GM10847 (cell line): ENCODE results near the gene CDH24.
A peak's percentile ranks its signal among the peaks of the same experiment; 100 is the strongest.

Source experiments
- POLR2A ChIP-seq: IDR thresholded peaks from 2 replicates; pipeline ENCODE4 v1.6.1; 2011; ENCODE audit not compliant: insufficient read length; ENCODE audit errors: extremely low read depth

CDH24 gene

GRCh38 chr14:23045419-23046357 lies 11.6 kb downstream of the CDH24 start:
- TF ChIP-seq POLR2A = no peak

DNA sequence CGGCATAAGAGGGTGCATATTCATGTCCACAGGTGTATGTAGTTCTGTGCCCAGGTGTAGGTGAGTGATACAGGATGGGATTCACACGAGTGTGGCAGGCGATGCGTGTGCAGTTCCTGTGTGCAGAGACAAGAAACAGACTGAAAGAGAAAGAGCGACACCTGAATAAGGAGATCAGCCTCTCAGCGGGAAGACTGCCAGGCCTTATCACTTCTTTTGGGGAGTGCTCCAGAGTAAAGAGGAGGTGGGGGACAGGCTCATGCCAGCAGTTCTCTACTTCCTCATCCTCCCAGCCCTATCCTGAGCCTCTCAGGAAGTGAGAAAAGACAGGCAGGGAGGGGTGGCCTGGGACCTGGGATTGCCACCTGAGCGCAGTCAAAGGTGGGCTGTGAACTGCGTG lies 12.5 kb downstream of the CDH24 start:
- TF ChIP-seq POLR2A = no peak

DNA sequence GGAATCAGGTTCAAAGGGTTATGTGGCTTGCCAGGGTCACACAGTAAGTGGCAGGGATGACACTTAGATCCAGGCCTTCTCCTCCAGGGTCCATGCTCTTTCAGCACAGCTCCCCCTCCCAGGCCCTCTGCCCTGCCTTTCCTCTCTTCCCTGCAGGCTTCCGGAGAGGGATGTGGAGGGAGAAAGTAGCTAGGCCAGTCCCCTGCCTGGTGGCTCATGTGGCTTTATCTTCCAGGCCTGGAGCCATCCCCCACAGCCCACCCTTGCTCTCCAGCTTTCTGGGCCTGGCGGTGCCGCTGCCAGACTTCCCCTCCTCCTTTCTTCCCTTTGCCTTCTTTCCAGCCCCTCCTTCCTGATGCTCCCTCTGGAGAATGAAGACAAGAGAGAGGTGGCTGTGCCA lies 13.6 kb downstream of the CDH24 start:
- no peak for TF ChIP-seq POLR2A

GRCh38 chr14:23043145-23043544 lies 14.2 kb downstream of the CDH24 start:
- no peak for TF ChIP-seq POLR2A

GRCh38 chr14:23042162-23042965 lies 15.0 kb downstream of the CDH24 start, which contains the start of gene PSMB11:
PSMB11 (plus strand) TSS chr14:23042212; CDS start chr14:23042226, 14 bp downstream.
- no peak for TF ChIP-seq POLR2A

DNA sequence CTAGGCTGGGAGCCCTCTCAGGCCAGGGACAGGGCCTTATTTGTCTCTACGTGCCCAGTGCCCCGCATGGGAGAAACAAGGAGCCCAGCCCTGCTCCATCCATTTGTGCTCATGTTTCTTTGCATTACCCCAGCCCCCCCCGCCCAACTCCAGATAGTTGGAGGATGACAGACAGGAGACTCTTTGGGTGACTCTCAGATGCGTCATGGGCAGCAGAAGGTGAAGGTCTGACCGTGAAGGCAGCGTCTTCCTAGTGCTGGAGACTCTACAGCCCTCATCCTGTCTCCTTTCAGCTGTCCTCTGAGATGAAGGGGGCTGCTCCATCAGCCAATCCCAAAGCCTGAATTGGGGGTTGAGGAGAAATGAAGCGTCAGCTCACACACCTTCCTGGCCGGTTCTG lies 15.6 kb downstream of the CDH24 start:
- TF ChIP-seq POLR2A = no peak

- TF ChIP-seq POLR2A = no peak
Observed at GRCh38 chr14:23040100-23040499, 17.2 kb downstream of the CDH24 start.

- no peak for TF ChIP-seq POLR2A
Observed at GRCh38 chr14:23035303-23036144, 21.8 kb downstream of the CDH24 start.

- peak; percentile 66 for TF ChIP-seq POLR2A
Observed at GRCh38 chr14:23034498-23035302, 22.6 kb downstream of the CDH24 start, which contains the start of gene PSMB5. PSMB5 (minus strand) TSS chr14:23034900; CDS start chr14:23034881, 19 bp downstream.

DNA sequence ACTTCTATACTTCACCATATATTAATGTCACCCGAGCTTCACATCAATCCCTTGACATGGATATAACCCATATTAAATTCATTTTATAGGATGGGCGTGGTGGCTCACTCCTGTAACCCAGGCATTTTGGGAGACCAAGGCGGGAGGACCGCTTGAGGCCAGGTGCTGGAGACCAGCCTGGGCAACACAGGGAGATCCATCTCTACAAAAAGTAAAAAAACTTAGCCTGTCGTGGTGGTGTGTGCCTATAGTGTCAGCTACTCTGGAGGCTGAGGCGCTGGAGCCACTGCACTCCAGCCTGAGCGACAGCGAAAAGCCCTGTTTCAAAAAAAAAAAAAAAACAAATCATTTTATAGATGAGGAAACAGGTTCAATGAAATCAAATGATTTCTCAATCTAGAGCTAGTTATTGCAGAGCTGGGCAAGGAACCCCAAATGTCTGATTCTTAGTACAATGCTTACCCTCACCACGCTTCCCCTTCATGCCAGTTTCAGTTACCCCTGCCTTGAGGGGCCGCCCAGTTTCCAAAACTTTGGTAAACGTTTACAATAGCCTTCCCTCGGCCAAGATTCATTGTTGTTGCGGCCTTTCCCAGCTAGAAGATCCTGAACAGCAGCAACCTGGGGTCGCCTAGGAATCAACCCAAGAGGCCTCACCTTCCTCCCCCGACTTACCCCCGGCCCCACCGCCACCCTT lies 23.4 kb downstream of the CDH24 start:
- TF ChIP-seq POLR2A = no peak

- no peak for TF ChIP-seq POLR2A
Observed at GRCh38 chr14:23033251-23033727, 24.0 kb downstream of the CDH24 start.

GRCh38 chr14:23030936-23031335 lies 26.4 kb downstream of the CDH24 start:
- no peak for TF ChIP-seq POLR2A

GRCh38 chr14:23028799-23029198 lies 28.5 kb downstream of the CDH24 start:
- no peak for TF ChIP-seq POLR2A
